NCI-H187 treated with DMSO at 0.1 percent for 48 hours (cell line): Measurements from ENCODE around the gene ARHGAP33.

Experiments used
- DNase-seq: peaks from one replicate; lab custom pipeline; 2025; lab: John Stamatoyannopoulos, UW

Gene ARHGAP33

DNA sequence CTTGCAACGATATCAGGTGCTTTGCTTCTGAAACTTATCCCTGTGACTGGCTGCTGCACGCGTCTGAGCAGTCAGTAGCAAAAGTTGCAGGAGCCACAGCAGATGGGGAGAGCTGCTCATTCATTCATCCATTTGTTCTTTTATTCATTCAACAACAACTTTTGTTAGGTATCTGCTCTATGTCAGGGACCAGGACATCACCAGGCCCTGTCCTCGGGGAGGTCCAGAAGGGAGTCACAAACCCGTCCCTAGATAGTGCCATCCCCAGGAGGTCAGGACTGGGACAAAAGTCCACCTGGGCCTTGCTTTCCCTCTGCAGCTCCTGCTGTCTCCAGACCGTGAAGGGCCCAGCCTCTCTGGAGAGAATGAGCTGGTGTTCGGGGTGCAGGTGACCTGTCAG lies 2.6 kb downstream of the ARHGAP33 start:
- DNase-seq, result no peak

- DNase-seq, result no peak
These were observed 3.7 kb downstream of the ARHGAP33 start for GRCh38 chr19:35779033-35779432.

- DNase-seq, result no peak
These were observed 4.7 kb downstream of the ARHGAP33 start for GRCh38 chr19:35780058-35780457.

GRCh38 chr19:35780717-35781116 lies 5.4 kb downstream of the ARHGAP33 start:
- no peak for DNase-seq

DNA sequence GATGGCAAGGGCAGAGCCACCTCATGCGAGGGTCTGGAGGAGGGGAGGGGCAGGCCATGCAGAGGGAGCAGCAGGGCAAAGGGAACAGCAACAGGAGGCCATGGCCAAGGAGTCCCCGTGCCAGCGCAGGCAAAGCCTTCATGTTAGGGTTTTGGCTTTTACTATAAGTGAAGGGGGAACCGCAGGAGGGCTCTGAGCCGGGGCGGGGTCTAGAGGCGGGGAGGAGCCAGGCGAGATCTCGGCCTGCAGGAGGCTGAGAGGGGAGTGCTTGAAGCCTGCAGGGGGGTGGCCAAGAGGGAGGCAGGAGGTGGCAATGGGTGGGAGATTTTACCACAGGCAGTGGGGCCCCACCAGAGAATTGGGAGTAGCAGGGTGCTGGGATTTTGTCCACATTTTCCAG lies 6.3 kb downstream of the ARHGAP33 start:
- DNase-seq, result no peak

DNA sequence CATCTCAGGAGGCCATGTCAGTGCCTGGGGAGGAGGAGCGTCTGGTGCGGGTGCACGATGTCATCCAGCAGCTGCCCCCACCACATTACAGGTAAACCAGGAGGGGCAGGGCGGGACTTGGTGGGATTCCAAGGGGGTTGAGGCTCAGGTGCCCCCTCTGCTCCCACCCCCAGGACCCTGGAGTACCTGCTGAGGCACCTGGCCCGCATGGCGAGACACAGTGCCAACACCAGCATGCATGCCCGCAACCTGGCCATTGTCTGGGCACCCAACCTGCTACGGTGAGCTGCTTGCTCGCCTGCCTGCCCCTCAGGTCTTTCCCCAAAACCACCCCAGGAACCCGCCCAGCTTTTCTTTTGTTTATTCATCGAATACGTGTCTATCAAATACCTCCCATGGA lies 7.2 kb downstream of the ARHGAP33 start:
- no peak for DNase-seq

DNA sequence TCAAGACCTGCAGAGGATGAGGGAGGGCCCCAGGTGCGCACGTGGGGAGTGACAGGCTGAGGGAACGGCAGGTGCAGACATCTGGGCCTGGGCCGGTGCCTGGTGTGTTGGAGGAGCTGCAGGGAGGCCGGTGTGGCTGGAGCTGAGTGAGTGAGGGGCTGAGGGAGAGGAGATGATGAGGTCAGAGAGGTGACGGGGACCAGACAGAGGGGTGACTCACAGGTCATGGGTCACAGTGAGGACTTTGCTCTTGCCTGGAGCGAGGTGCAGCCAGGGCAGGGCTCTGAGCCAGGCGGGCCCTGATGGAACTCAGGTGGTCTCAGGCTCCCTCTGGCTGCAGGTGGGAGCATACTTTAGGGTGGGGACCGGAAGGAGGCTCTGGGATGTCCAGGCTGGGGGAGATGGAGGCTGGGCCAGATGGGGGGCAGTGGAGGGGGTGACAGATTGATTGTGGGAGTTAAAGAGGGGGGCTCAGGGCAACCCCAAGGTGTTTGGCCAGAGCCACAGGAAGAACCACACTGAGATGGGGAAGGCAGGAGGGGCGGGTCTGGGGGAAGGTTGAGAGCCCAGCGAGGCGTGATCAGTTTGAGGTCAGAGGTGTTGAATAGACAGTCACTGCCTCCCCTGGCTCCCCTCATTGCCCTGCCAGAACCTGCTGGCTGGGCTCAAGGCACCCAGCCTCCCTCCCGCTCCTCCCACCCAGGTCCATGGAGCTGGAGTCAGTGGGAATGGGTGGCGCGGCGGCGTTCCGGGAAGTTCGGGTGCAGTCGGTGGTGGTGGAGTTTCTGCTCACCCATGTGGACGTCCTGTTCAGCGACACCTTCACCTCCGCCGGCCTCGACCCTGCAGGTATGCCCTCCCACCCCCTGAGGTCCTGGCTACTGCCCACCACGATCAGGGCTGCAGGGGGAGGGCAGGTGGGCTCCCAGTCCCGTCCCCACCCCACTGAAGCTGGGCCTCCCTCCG lies 8.4 kb downstream of the ARHGAP33 start:
- DNase-seq, result no peak

GRCh38 chr19:35784503-35785338 lies 9.4 kb downstream of the ARHGAP33 start:
- no peak for DNase-seq

- no peak for DNase-seq
These were observed 9.9 kb downstream of the ARHGAP33 start for GRCh38 chr19:35785339-35785627.

DNA sequence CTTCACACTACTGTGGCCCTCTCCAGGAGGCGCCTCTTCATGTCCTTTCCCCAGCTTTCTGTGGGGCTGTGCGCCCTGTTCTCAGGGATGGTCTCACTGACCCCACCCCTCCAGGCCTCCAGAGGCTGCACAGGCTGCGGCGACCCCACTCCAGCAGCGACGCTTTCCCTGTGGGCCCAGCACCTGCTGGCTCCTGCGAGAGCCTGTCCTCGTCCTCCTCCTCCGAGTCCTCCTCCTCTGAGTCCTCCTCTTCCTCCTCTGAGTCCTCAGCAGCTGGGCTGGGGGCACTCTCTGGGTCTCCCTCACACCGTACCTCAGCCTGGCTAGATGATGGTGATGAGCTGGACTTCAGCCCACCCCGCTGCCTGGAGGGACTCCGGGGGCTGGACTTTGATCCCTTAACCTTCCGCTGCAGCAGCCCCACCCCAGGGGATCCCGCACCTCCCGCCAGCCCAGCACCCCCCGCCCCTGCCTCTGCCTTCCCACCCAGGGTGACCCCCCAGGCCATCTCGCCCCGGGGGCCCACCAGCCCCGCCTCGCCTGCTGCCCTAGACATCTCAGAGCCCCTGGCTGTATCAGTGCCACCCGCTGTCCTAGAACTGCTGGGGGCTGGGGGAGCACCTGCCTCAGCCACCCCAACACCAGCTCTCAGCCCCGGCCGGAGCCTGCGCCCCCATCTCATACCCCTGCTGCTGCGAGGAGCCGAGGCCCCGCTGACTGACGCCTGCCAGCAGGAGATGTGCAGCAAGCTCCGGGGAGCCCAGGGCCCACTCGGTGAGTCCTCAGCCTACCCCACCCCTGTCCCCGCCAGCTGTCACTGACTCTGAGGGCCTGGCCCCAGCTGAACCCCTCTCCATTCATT lies 11.2 kb downstream of the ARHGAP33 start:
- no peak for DNase-seq

- DNase-seq, result no peak
These were observed 11.9 kb downstream of the ARHGAP33 start for GRCh38 chr19:35787227-35787799.

DNA sequence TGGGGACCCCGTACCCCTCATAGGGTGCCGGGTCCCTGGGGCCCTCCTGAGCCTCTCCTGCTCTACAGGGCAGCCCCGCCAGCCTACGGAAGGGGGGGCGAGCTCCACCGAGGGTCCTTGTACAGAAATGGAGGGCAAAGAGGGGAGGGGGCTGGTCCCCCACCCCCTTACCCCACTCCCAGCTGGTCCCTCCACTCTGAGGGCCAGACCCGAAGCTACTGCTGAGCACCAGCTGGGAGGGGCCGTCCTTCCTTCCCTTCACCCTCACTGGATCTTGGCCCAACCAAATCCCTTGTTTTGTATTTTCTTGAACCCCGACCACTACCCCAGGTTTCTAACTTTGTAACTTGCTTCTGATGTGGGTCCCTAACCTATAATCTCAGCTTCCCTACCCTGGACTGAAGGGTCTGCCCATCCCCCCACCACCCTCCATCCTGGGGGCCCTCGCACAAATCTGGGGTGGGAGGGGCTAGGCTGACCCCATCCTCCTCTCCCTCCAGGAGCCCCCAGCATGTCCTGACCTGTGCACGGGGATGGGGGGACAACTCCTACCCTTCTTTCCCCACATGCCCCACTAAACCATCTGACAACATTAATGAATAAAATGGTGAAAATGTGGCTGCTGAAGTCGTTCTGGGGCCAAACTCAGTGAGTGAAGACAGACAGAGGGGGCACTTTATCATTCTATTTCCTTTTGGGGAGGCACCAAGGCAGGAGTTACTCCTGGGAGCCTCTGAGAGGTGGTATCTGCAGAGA lies 13.0 kb downstream of the ARHGAP33 start:
- DNase-seq, result no peak

DNA sequence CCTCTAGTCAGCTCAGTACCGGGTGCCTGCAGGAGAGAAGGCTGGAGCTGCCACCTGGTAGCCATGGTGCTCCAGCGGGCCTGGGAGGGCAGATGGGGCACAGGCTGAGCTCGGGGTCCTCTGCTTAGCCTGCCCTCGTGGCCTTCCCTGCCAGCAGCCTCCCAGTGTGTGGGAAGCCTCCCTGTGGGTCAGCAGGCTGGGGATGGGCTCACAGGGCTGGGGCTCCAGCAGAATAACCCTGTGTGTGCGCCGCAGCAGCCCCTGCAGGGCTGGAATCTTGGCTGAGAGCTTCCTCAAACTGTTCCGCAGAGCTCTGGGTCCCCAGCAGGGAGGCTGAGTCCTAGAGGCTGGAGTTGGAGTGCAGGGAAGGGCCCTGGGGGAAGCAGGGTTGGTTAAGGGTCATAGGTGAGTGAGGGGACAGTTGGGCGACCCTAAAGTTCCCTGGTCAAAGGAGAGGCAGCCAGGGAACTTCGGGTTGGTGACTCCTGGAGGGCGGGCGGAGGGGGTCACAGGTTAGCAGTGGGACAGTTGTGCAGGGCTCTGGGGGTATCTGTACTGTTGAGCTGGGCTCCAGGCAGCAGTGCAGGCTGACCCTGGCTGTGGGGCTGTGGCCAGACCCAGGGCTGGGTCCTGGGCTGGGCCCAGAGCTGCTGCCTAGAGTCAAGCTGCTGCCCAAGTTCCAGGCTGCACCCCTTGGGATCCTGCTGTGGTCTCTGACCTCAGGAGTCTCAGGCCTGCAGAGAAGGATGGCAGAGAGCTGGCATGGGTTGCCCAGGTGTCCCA lies 14.0 kb downstream of the ARHGAP33 start:
- no peak for DNase-seq

DNA sequence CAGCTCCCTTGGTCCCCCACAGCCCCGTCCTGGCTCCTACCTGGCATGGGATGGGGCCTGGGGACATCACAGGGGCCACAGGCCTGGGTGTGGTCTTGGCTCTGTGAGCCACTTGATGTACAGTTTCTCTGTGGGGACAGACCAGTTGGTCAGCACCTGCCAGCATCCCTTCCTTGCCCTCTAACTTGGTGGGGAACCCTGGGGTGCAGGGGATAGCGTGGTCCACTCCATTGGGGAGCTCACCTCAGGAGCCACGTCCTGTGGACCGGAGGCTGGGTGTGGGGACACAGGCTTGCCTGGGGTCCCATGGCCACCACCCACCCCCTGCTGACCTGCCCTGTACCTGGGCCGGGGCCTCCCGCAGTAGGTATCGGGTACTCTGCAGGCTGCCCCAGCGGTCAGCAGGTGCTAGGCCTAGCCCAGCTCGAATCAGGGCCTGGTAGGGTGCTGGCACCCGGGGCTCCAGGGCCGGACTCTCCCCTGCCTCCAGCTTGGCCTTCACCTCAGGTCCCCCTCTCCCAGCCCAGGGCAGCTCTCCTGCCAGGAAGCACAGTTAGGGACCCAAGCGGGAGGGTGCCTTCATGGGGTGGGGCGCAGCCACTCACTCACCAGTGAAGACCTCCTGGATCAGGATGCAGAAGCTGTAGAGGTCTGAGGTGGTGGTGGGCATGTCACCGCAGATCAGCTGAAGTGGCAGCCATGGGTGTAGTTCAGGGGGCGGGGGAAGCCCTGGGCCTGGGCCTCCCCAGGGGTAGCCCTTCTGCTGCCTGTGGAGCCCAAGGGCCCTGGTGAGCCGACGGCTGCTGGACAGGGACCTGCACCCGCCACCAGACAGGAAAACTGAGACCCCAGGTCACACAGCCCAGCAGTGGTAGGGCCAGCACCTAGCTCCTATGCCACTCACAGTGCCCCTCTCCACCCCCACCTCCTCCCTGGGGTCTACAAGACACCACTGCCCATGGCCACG lies 14.9 kb downstream of the ARHGAP33 start:
- no peak for DNase-seq

DNA sequence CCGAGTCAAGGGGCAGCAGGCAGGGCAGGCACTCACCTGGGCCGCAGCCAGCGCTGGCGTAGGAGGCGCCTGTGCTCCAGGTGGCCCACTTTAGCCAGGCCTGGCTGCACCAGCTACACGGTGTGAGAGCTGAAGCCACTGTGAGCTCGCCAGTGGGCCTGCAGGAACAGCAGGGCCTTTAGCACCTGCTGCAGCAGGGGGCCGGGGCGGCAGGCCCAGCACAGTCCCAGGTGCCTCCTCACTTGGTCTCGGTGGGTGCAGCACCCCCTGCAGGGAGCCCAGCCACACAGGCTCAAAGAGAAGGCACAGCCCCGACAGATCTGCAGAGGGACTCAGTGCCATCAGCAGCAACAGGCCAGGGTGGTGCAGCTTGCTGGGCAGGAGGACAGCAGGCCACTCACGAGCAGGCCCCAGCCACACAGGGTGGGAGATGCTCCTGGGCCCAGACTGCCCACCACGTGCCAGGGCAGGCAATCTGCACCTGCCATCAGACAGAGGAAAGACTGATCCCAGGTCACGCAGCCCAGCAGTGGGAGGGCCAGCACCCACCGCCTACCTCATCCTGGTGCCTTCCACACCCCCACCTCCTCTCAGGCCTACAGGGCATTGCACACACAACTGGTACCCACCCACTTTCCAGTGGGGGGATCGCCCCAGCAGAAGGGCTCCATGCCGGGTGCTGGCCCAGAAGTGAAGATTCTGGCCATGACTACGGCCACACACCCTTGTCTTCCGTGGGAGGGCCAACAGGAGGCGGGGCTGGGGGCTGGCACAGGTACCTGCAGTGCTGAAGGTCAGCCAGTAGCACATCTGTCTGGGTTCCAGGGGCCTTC lies 15.8 kb downstream of the ARHGAP33 start:
- no peak for DNase-seq

DNA sequence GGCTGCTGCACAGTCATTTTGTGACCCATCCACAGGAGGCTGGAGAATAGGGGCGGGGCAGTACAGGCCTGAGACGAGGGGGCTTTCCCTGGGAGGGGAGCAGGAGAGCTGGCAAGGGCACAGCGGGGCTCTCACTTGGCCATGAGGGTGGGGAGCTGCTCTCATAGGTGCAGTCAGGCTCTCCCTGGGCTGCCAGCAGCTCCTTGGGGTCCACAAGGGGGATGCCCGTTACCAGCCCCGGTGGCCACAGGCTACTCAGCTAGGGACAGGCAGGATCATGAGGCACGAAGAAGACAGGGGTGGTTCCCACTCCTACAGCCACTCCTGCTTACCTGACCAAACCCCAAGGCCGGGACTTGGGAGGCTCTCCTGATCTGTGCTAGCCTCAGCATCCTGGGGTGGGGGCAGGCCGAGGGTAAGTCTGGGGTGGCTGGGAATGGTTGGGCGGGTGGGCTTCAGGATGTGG lies 16.5 kb downstream of the ARHGAP33 start:
- no peak for DNase-seq

DNA sequence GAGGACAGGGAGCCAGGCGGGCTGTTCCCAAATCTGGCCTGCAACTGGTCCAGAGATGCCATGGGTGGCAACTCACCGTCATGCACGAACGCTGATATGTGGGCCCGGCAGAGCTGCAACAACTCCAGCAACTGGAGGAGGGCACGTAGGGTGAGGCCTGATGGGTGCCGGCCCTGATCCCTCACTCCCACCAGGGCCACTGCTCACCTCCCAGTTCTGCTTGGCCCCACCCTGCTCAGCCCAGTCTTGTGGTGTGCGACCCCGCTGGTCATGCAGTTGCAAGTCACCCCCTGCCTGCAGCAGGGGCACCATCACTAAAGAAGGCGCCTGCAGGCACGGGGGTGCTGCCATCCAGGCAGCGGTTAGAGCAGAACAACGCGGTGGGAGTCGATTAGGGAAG lies 16.9 kb downstream of the ARHGAP33 start:
- no peak for DNase-seq

GRCh38 chr19:35792888-35793287 lies 17.5 kb downstream of the ARHGAP33 start:
- no peak for DNase-seq
